ENCODE results near the gene RPL13A. TPM values are rescaled to one million over a fixed set of nuclear protein-coding genes. Genes with fewer than 3 reads are reported as not detected.
A peak's percentile ranks its signal among the peaks of the same experiment; 100 is the strongest.

RPL13A gene
- total and polyA plus RNA-seq, 12 donors: 1,750 to 3,504 (median 2,569) TPM

GRCh38 chr19:49498475-49498874 lies 11.1 kb downstream of the RPL13A start:
- Histone ChIP-seq H3K9me3 (replicated peaks in 1 of 3) (no peaks in the 10 kb centered on the region), H3K27ac (peak overlapping the region in 2 of 5 donors; percentile 83 to 94), H3K36me3 (replicated peaks in 1 of 2) (peaks cover 0 to 31% of the 10 kb centered on the region in 2 donors), H3K4me1 (replicated peaks in 1 of 2) (peaks cover 24 to 45% of the 10 kb centered on the region in 2 donors), H3K4me3 (no peak overlapping the region), H3K27me3 (no peaks in the 10 kb centered on the region)
- intact Hi-C loops (cut with DNase I): no loop called here
- no peak for TF ChIP-seq POLR2A (IDR thresholded peaks at IDR 0.05)
- TF ChIP-seq, protein P1, sequence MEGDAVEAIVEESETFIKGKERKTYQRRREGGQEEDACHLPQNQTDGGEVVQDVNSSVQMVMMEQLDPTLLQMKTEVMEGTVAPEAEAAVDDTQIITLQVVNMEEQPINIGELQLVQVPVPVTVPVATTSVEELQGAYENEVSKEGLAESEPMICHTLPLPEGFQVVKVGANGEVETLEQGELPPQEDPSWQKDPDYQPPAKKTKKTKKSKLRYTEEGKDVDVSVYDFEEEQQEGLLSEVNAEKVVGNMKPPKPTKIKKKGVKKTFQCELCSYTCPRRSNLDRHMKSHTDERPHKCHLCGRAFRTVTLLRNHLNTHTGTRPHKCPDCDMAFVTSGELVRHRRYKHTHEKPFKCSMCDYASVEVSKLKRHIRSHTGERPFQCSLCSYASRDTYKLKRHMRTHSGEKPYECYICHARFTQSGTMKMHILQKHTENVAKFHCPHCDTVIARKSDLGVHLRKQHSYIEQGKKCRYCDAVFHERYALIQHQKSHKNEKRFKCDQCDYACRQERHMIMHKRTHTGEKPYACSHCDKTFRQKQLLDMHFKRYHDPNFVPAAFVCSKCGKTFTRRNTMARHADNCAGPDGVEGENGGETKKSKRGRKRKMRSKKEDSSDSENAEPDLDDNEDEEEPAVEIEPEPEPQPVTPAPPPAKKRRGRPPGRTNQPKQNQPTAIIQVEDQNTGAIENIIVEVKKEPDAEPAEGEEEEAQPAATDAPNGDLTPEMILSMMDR (IDR thresholded peaks at IDR 0.05): no peak
- no peak for DNase-seq
- WGBS, 4 donors: 70 to 89% (median 77%) methylated on average over 3 to 7 of the region's 7 CpGs

GRCh38 chr19:49499030-49499670 lies 11.7 kb downstream of the RPL13A start:
- TF ChIP-seq POLR2A (IDR thresholded peaks at IDR 0.05): no peak
- TF ChIP-seq, protein P1 (IDR thresholded peaks at IDR 0.05): no peak
- Histone ChIP-seq H3K36me3 (replicated peaks in 1 of 2) (peaks cover 0 to 31% of the 10 kb centered on the region in 2 donors), H3K4me1 (replicated peaks in 1 of 2) (peaks cover 24 to 45% of the 10 kb centered on the region in 2 donors), H3K27ac (peak overlapping the region in 4 of 5 donors; percentile 25 to 94 (median 68)), H3K9me3 (replicated peaks in 1 of 3) (no peaks in the 10 kb centered on the region), H3K4me3 (no peak overlapping the region), H3K27me3 (no peaks in the 10 kb centered on the region)
- 37 to 59% (median 47%) methylated on average over 12 to 19 of the region's 19 CpGs for WGBS, 4 donors
- peak; percentile 58 to 83 (median 76) for DNase-seq
- intact Hi-C loops (cut with DNase I): no loop called here

GRCh38 chr19:49502866-49503581 lies 15.6 kb downstream of the RPL13A start:
- DNase-seq: peak in 3 of 7 donors; percentile 53 to 72 (median 59)
- WGBS, 4 donors: 44 to 48% (median 46%) methylated on average over 13 to 14 of the region's 14 CpGs
- Histone ChIP-seq H3K36me3 (replicated peaks in 1 of 2) (peaks cover 0 to 22% of the 10 kb centered on the region in 2 donors), H3K4me3 (no peak overlapping the region), H3K27me3 (no peaks in the 10 kb centered on the region), H3K27ac (no peak overlapping the region), H3K9me3 (replicated peaks in 1 of 3) (no peaks in the 10 kb centered on the region), H3K4me1 (replicated peaks in 1 of 2) (peaks cover 17 to 30% of the 10 kb centered on the region in 2 donors)
- intact Hi-C loops (cut with DNase I): no loop called here
- no peak for TF ChIP-seq POLR2A (IDR thresholded peaks at IDR 0.05)
- TF ChIP-seq, protein P1 (IDR thresholded peaks at IDR 0.05): peak; percentile 45 to 86 (median 75)

GRCh38 chr19:49503582-49503962 lies 16.2 kb downstream of the RPL13A start:
- WGBS, 4 donors: 71 to 83% (median 81%) methylated on average over 8 to 9 of the region's 9 CpGs

More at GRCh38 chr19:49503582-49503962, 16.2 kb downstream of the RPL13A start:
- Histone ChIP-seq H3K4me1 (replicated peaks in 1 of 2) (peaks cover 16 to 24% of the 10 kb centered on the region in 2 donors), H3K27ac (no peak overlapping the region), H3K27me3 (no peaks in the 10 kb centered on the region), H3K36me3 (replicated peaks in 1 of 2) (peaks cover 0 to 17% of the 10 kb centered on the region in 2 donors), H3K4me3 (no peak overlapping the region), H3K9me3 (replicated peaks in 1 of 3) (no peaks in the 10 kb centered on the region)
- TF ChIP-seq, protein P1 (IDR thresholded peaks at IDR 0.05): no peak
- no peak for TF ChIP-seq POLR2A (IDR thresholded peaks at IDR 0.05)
- intact Hi-C loops (cut with DNase I): no loop called here
- DNase-seq: no peak
